Measurements from ENCODE around the gene GTF2I.
"Not testable (repeated sequence)": the region's sequence is repeated elsewhere in the genome, so short reads cannot be mapped to it uniquely, and the experiment has no call there.

Gene GTF2I

DNA sequence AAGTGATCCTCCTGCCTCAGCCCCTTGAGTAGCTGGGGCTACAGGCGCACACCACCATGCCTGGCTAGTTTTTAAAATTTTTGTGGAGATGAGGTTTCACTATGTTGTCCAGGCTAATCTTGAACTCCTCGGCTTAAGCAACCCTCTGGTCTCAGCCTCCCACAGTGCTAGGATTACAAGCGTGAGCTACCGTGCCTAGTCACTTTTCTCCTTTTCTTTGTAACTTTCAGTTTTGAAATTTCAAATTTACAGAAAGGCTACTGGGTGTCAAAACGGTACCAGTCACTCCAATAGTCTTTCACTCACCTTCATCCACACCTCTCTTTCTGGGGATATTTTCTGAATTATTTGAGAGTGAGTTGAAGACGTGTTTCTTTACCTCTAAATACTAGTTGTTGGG is 117.6 kb downstream of the GTF2I start:
- not testable (repeated sequence) for DNase-seq (ENCODE audit: low read depth, low spot score)

DNA sequence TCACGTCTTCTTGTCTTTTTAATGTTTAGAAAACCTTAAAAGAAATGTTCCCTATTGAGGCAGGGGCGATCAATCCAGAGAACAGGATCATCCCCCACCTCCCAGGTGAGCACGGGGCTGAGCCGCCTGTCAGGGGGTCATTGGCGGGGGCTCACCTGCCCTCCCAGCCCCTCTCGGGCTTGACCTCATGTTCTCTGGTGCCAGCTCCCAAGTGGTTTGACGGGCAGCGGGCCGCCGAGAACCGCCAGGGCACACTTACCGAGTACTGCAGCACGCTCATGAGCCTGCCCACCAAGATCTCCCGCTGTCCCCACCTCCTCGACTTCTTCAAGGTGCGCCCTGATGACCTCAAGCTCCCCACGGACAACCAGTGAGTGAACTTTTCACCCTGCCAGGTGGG is 121.5 kb downstream of the GTF2I start:
- not testable (repeated sequence) for DNase-seq (ENCODE audit: low read depth, low spot score)

DNA sequence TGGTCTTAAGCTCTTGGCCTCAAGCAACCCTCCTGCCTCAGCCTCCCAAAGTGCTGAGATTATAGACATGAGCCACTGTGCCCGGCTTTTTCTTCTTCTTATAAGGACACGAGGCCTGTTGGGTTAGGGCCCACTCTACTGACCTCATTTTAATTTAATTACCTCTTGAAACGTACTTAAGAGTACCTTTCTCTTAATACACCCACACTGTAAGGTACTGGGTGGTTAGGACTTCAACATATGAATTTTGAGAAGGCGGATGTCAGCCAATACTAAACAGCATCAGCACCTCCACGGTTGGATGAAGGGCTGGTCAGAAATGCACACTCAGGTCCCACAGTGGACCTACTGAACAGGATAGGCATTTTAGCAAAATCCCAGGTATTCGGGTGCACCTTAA is 124.2 kb downstream of the GTF2I start:
- not testable (repeated sequence) for DNase-seq (ENCODE audit: low read depth, low spot score)

DNA sequence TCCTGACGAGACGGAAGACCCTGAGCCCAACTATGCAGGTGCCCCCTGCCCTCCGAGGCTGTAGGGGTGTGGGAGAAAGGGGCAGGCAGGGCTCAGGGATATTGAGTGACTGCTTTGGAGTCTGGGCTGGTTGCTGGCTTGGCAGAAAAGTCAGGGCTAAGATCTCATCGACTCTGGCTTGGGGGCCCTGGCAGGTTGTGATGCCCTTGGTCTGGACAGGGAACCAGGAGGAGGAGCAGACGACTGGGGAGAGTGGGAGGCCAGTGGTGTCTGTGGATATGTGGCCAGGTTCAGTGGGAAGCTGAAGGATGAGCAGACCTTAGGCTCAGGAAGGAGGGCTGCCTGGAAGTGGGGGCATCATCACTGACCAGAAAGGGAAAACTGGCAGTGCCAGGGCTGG is 126.1 kb downstream of the GTF2I start:
- DNase-seq (ENCODE audit: low read depth, low spot score) = not testable (repeated sequence)

DNA sequence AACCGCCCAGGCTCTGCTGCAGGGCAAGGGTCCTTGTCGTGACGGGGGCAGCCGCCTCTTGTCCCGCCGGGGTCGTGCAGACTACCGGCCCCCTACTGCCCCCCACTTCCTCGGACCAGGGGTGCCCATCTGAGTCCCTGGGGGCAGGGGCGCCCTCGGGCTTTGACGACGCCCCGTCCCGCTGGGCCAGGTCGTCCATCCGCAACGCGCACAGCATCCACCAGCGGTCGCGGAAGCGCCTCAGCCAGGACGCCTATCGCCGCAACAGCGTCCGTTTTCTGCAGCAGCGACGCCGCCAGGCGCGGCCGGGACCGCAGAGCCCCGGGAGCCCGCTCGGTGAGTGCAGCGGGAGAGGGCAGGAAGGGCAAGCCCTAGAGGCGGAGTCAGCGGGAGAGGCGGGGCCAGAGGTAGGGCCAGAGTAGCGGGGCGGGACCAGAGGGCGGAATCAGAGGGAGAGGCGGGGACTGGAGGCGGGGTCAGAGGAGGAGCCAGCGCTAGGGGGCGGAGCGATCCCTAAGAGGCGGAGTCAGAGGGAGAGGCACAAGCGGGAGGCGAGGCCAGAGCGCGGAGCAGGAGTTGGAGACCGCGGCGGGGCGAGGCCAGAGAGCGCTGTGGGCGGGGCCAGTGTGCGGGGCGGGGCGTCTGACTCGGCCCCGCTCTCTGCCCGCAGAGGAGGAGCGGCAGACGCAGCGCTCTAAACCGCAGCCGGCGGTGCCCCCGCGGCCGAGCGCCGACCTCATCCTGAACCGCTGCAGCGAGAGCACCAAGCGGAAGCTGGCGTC is 131.0 kb downstream of the GTF2I start:
- DNase-seq (ENCODE audit: low read depth, low spot score) = peak; percentile 87

DNA sequence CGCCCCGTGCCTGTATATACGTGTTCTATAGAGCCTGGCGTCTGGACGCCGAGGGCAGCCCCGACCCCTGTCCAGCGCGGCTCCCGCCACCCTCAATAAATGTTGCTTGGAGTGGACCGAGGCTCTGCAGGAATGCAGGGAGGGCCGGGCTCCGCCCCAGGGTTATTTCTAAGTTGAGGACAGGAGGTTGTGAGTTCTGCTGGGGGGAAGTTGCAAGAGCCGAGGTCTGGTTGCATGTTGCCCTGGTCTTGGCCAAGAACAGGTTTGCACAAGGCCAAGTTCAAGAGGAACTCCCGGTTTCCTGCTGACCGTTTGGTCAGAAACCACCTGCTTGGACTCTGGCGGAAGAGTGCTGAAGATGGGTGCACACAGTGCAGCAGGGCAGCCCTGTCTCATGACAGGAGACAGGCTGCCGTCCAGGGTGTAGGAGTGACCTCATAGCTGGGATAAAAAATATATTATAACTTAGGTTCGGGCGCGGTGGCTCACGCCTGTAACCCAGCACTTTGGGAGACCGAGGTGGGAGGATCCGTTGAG is 131.8 kb downstream of the GTF2I start:
- DNase-seq (ENCODE audit: low read depth, low spot score) = not testable (repeated sequence)

DNA sequence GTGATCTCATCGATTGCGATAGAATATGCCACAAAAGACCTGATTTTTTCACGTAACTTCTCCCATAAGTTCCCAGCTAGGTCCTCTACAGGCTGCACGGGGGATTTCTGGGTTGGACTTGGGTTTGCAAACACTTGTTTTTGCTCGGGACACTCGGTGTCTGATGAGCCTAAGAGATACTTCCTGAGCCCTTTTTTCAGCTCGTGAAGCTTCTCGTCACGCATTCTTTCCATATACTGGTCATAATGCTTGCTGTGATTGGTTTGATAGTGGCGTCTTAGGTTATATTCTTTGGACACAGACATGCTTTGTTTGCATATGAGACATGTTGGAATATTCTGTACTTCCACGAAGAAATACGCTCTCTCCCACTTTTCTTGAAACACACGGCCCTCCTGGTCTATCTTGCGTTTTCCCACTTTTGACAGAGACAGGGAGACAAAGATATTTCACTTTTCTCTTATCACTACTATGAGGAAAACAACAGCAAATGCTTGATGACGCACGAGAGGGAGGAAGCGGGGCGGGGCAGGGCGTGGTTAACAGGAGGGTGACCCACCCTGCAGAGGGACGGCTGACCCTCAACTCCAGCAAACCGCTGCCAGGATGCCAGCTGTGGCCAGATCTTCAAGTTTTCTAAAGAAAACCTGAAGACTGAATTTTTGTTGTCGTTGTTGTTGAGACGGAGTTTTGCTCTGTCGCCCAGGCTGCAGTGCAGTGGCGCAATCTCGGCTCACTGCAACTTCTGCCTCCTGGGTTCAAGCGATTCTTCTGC is 140.5 kb downstream of the GTF2I start:
- not testable (repeated sequence) for DNase-seq (ENCODE audit: low read depth, low spot score)

DNA sequence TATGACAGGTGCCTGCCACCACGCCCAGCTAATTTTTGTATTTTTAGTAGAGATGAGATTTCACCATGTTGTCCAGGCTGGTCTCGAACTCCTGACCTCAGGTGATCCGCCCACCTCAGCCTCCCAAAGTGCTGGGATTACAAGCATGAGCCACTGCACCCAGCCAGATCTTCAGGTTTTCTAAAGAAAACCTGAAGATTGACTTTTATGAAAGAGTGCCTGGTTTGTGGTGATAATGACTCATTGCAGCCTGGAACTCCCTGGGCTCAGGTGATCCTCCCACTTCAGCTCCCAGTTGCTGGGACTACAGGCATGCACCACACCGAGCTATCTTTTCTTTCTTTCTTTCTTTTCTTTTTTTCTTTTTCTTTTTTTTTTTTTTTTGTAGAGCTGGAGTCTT is 141.1 kb downstream of the GTF2I start:
- DNase-seq (ENCODE audit: low read depth, low spot score) = not testable (repeated sequence)

Measured in activated CD4-positive, CD25-positive, alpha-beta regulatory T cell treated with anti-CD3 and anti-CD28 coated beads, Interleukin-2, amount 50 U/mL, for 16 hours (primary cell).